ENCODE results near the gene BACE2. TPM values are rescaled to one million over a fixed set of nuclear protein-coding genes. Genes with fewer than 3 reads are reported as not detected.

The BACE2 gene
- polyA plus RNA-seq, 2 of the 4 experiments (the other 2 are of a cell fraction): 15.2 to 26.0 TPM

DNA sequence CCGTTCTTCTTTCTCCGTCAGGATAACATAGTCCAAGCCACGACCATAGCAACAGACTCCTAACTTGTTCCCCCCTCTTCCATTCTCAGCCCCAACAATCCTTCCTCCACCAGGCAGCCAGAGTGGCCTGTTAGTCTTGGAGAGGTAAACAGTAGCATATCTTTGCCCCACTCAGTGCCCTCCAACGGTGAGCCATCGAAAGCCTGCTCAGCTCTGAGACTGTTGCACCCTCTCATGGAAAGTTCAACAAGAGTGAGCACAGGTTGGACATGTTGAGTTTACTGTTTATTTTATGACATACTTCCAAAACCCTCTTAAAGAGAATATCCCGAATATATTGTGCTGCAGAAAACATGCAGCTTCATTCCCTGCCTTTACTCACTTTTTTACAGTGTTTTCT, 30.1 kb upstream of the BACE2 start:
- ChIA-PET CTCF (interaction anchor here (1.0 to 7.1 kb wide), 3 partner anchors 9 to 14 kb away, joined by 3 to 67 read pairs (median 3); no protein-coding TSS in a partner anchor), POLR2A (no interaction called here)
- TF ChIP-seq, protein P1, sequence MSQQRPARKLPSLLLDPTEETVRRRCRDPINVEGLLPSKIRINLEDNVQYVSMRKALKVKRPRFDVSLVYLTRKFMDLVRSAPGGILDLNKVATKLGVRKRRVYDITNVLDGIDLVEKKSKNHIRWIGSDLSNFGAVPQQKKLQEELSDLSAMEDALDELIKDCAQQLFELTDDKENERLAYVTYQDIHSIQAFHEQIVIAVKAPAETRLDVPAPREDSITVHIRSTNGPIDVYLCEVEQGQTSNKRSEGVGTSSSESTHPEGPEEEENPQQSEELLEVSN (IDR thresholded peaks at IDR 0.05; ENCODE audit: borderline replicate concordance, low read depth): no peak
- TF ChIP-seq CBX8 (IDR thresholded peaks at IDR 0.05) (no peak), SREBF2 (IDR thresholded peaks at IDR 0.05) (no peak), ZNF302 (CRISPR knock-in tag; IDR thresholded peaks at IDR 0.05) (no peak)
- TF ChIP-seq, protein P2, sequence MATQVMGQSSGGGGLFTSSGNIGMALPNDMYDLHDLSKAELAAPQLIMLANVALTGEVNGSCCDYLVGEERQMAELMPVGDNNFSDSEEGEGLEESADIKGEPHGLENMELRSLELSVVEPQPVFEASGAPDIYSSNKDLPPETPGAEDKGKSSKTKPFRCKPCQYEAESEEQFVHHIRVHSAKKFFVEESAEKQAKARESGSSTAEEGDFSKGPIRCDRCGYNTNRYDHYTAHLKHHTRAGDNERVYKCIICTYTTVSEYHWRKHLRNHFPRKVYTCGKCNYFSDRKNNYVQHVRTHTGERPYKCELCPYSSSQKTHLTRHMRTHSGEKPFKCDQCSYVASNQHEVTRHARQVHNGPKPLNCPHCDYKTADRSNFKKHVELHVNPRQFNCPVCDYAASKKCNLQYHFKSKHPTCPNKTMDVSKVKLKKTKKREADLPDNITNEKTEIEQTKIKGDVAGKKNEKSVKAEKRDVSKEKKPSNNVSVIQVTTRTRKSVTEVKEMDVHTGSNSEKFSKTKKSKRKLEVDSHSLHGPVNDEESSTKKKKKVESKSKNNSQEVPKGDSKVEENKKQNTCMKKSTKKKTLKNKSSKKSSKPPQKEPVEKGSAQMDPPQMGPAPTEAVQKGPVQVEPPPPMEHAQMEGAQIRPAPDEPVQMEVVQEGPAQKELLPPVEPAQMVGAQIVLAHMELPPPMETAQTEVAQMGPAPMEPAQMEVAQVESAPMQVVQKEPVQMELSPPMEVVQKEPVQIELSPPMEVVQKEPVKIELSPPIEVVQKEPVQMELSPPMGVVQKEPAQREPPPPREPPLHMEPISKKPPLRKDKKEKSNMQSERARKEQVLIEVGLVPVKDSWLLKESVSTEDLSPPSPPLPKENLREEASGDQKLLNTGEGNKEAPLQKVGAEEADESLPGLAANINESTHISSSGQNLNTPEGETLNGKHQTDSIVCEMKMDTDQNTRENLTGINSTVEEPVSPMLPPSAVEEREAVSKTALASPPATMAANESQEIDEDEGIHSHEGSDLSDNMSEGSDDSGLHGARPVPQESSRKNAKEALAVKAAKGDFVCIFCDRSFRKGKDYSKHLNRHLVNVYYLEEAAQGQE (IDR thresholded peaks at IDR 0.05): no peak
- Histone ChIP-seq H3K4me3 (no peak overlapping the region), H3K4me2 (no peak overlapping the region), H3K27ac (no peak overlapping the region), H3K4me1 (no peaks in the 10 kb centered on the region), H3K9me3 (no peaks in the 10 kb centered on the region)
- FAIRE-seq (no peak), DNase-seq (ENCODE audit: low read depth in 1 of 2, low spot score in 1 of 2) (no peak), ATAC-seq (no peak)
- whole genome bisulfite sequencing (ENCODE audit: missing lambda C conversion rate): 30% methylated on average over 6 of the region's 6 CpGs

DNA sequence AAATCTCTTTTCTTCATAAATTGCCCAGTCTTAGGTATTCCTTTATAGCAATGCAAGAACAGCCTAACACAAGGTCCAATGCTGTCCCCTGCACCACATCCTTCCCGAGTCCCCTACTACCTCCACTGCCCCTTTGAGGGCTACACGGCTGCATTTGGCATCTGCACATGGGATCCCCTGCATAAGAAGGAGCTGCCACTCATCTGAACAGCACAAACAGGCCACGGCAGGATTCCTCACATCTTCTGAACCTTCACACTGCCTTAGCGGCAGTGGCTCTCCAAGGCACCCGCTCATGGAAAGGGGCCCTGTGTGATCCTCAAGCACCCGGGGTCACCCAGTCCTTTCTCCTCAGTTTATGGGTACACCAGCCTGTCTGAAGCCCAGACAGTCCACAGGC, 29.2 kb upstream of the BACE2 start:
- H3K27ac ChIP-seq: no peak overlapping the region
- CTCF ChIA-PET: interaction anchor here (1.0 kb wide), 1 partner anchor 10 kb away, joined by 3 read pairs; no protein-coding TSS in a partner anchor
- no peaks in the 10 kb centered on the region for H3K4me1 ChIP-seq
- no peak for DNase-seq (ENCODE audit: low read depth in 1 of 2, low spot score in 1 of 2)
- no peak for TF ChIP-seq GATA3 (IDR thresholded peaks at IDR 0.05; ENCODE audit: borderline replicate concordance)
- no peak for TF ChIP-seq EHMT2 (IDR thresholded peaks at IDR 0.05; ENCODE audit: low read depth)
- no peak for TF ChIP-seq HOXB13 (CRISPR knock-in tag; IDR thresholded peaks at IDR 0.05; ENCODE audit: low read depth)
- TF ChIP-seq EHF (CRISPR knock-in tag; IDR thresholded peaks at IDR 0.05): no peak
- no peak for TF ChIP-seq HEYL (CRISPR knock-in tag; IDR thresholded peaks at IDR 0.05)
- TF ChIP-seq RARB (CRISPR knock-in tag; IDR thresholded peaks at IDR 0.05): no peak
- TF ChIP-seq CBX2 (IDR thresholded peaks at IDR 0.05; ENCODE audit: borderline replicate concordance, low read depth): no peak
- no peak for TF ChIP-seq KDM5A (IDR thresholded peaks at IDR 0.05)
- TF ChIP-seq, protein P3, sequence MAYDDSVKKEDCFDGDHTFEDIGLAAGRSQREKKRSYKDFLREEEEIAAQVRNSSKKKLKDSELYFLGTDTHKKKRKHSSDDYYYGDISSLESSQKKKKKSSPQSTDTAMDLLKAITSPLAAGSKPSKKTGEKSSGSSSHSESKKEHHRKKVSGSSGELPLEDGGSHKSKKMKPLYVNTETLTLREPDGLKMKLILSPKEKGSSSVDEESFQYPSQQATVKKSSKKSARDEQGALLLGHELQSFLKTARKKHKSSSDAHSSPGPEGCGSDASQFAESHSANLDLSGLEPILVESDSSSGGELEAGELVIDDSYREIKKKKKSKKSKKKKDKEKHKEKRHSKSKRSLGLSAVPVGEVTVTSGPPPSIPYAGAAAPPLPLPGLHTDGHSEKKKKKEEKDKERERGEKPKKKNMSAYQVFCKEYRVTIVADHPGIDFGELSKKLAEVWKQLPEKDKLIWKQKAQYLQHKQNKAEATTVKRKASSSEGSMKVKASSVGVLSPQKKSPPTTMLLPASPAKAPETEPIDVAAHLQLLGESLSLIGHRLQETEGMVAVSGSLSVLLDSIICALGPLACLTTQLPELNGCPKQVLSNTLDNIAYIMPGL (CRISPR knock-in tag; IDR thresholded peaks at IDR 0.05; ENCODE audit: borderline replicate concordance): no peak
- TF ChIP-seq, protein P4, sequence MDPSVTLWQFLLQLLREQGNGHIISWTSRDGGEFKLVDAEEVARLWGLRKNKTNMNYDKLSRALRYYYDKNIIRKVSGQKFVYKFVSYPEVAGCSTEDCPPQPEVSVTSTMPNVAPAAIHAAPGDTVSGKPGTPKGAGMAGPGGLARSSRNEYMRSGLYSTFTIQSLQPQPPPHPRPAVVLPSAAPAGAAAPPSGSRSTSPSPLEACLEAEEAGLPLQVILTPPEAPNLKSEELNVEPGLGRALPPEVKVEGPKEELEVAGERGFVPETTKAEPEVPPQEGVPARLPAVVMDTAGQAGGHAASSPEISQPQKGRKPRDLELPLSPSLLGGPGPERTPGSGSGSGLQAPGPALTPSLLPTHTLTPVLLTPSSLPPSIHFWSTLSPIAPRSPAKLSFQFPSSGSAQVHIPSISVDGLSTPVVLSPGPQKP (IDR thresholded peaks at IDR 0.05; ENCODE audit: low read depth, low read length): no peak
- TF ChIP-seq, protein P5, sequence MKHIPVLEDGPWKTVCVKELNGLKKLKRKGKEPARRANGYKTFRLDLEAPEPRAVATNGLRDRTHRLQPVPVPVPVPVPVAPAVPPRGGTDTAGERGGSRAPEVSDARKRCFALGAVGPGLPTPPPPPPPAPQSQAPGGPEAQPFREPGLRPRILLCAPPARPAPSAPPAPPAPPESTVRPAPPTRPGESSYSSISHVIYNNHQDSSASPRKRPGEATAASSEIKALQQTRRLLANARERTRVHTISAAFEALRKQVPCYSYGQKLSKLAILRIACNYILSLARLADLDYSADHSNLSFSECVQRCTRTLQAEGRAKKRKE (CRISPR knock-in tag; IDR thresholded peaks at IDR 0.05; ENCODE audit: low read depth): no peak
- TF ChIP-seq ZC3H11A (IDR thresholded peaks at IDR 0.05): no peak
- TF ChIP-seq, protein P6, sequence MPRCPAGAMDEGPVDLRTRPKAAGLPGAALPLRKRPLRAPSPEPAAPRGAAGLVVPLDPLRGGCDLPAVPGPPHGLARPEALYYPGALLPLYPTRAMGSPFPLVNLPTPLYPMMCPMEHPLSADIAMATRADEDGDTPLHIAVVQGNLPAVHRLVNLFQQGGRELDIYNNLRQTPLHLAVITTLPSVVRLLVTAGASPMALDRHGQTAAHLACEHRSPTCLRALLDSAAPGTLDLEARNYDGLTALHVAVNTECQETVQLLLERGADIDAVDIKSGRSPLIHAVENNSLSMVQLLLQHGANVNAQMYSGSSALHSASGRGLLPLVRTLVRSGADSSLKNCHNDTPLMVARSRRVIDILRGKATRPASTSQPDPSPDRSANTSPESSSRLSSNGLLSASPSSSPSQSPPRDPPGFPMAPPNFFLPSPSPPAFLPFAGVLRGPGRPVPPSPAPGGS (IDR thresholded peaks at IDR 0.05): no peak
- no peak for TF ChIP-seq RFX5 (IDR thresholded peaks at IDR 0.05)
- TF ChIP-seq CEBPB (IDR thresholded peaks at IDR 0.05): no peak
- no peak for TF ChIP-seq TP53 (CRISPR knock-in tag; IDR thresholded peaks at IDR 0.05)
- no peak overlapping the region for H3K4me2 ChIP-seq
- POLR2A ChIA-PET: no interaction called here
- no peak for FAIRE-seq
- ATAC-seq: no peak
- H3K4me3 ChIP-seq: no peak overlapping the region
- 46% methylated on average over 6 of the region's 6 CpGs for WGBS (ENCODE audit: missing lambda C conversion rate)
- H3K9me3 ChIP-seq: no peaks in the 10 kb centered on the region
